GM18517 (cell line): Measurements from ENCODE around the gene CPN1.

Source experiments
- ATAC-seq: cut with Tn5 transposase; IDR thresholded peaks from one replicate; pipeline ENCODE4 v1.9.1; 2021; ENCODE audit warnings: mild to moderate bottlenecking, moderate library complexity; ENCODE audit not compliant: unreplicated experiment

The CPN1 gene

GRCh38 chr10:99999319-100000108 is 82.2 kb downstream of the CPN1 start:
- ATAC-seq = no peak

GRCh38 chr10:99998889-99999288 is 82.8 kb downstream of the CPN1 start:
- no peak for ATAC-seq

GRCh38 chr10:99996671-99997648 is 84.7 kb downstream of the CPN1 start:
- no peak for ATAC-seq

- ATAC-seq = no peak
Observed at GRCh38 chr10:99995713-99996112, 86.0 kb downstream of the CPN1 start.

- ATAC-seq = no peak
Observed at GRCh38 chr10:99995269-99995668, 86.4 kb downstream of the CPN1 start.

- ATAC-seq = no peak
Observed at GRCh38 chr10:99994801-99995200, 86.9 kb downstream of the CPN1 start.

- ATAC-seq = peak; percentile 78
Observed at GRCh38 chr10:99993701-99994689, 87.7 kb downstream of the CPN1 start.
